ENCODE data around the gene SLC6A3.

- TF ChIP-seq POLR2A (IDR thresholded peaks at IDR 0.05) (no peak), CTCF (IDR thresholded peaks at IDR 0.05 in 4 of 5, conservative IDR thresholded peaks at IDR 0.05 in 1 of 5) (no peak)
These were observed 6.4 kb downstream of the SLC6A3 start for GRCh38 chr5:1438871-1439270.
